ENCODE measurements around the gene VPS18. TPM values are rescaled to one million over a fixed set of nuclear protein-coding genes. Genes with fewer than 3 reads are reported as not detected.
A peak's percentile ranks its signal among the peaks of the same experiment; 100 is the strongest.

VPS18 gene
- total and polyA plus RNA-seq, 3 experiments from 2014 or later: 17.2 to 23.0 (median 17.8) TPM

DNA sequence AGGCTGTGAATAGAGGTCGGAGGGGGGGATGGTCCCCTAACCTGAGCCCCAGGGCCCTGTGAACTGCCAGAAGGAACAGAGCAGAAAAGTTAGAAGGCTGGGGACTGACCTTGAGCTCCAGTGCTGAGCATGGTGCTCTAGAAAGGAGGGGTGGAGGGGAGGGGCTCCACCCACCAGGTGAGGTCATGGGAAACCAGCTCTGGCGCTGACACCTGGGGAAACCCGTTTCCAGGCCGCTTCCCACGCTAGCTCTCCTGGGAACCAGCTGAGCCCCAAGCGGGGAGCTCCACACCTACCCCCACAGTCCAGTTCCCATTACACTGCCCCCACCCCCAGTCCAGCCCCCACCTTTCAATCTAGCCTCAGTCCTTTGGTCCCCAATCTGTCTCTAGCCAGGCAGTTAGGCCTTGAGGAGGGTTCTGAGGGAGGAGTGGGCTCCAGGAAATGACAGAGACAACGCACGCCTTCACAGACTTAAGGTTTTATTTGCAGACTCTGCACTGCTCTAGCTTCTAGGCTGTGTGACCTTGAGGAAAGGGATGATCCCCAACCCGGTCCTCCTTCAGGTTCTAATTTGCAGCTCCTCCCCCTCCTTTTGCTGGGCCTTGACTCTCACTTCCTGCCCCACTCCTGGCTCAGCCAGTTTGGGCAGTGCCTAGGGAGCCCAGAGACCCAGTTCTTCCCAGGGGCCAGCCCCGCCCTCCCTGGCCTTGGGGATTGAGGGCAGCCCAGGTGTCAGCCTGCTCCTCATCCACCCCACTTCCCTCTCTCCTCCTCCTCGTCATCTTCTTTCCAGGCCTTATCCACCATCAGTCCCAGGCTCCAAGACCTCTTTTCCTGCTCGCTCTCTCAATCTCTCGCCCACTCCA, 22.3 kb upstream of the VPS18 start:
- peaks cover 5 to 7% (median 5%) of the 10 kb centered on the region in 3 donors for H3K4me1 Mint-ChIP-seq
- ChIA-PET POLR2A (no interaction called here), CTCF (interaction anchor here (1.6 to 5.7 kb wide), 3 partner anchors 20 to 28 kb away, joined by 6 to 29 read pairs (median 9); partner anchors contain the start of genes SPINT1 and VPS18)
- H3K36me3 Mint-ChIP-seq: no peaks in the 10 kb centered on the region
- peaks cover 8 to 9% of the 10 kb centered on the region in 2 donors for H3K27me3 Mint-ChIP-seq
- peak overlapping the region in 2 of 8 donors; percentile 23 to 33 for H3K27ac Mint-ChIP-seq
- peak overlapping the region in 5 of 7 donors; percentile 12 to 88 (median 28) for H3K4me3 Mint-ChIP-seq
- Histone ChIP-seq H3K27ac (ENCODE audit: low read depth, low read length) (no peak overlapping the region), H3K9me3 (ENCODE audit: low read length) (no peaks in the 10 kb centered on the region), H3K4me3 (ENCODE audit: low read length) (no peak overlapping the region), H3K36me3 (ENCODE audit: insufficient read depth, low read length) (no peaks in the 10 kb centered on the region), H3K4me1 (ENCODE audit: insufficient read depth, low read length) (peaks cover 3% of the 10 kb centered on the region), H3K27me3 (ENCODE audit: insufficient read depth, low read length, poor library complexity, severe bottlenecking) (peaks cover 5% of the 10 kb centered on the region)
- DNase-seq: no peak
- H3K9me3 Mint-ChIP-seq: no peaks in the 10 kb centered on the region

DNA sequence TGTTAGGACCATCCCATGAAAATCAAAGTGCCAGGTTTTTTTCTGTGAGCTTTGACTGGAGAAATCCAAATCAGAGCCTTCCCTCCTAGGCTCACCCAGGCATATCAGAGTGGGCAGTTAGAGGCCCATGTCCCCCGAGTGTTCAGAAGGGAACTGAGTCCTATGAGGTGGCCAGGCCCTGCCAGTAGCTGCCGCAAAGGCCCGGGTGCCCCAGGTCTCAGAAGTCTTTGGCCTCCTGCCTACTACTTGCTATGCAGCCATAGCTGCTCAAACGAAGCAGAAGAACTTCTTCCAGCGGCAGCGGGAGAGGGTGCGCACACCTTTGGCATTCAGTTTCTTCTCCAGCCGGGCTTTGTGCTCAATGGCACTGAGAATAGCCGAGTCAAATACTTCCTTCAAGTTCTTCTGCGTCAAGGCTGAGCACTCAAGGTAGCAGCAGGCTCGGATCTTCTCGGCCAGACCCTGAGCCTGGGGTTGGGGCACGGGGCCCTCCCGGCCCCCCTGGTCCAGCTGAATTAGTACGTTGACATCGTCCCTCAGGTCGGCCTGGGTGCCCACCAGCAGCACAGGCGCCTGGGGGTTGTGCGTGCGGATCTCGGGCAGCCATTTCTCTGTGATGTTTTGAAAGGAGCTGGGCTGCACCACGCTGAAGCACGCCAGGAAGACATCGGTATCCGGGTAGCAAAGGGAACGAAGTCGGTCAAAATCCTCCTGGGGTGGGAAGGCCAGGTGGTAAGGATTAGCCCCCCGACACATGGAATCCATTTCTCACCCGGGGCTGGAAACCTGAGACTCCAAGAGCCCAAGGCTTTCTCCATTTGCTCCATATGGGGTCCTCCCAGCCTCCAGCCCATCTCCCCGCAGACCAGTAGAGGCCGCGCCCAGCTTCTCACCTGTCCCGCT, 21.2 kb upstream of the VPS18 start:
- H3K27me3 Mint-ChIP-seq: peaks cover 8 to 9% of the 10 kb centered on the region in 2 donors
- H3K4me3 Mint-ChIP-seq: peak overlapping the region; percentile 54 to 85 (median 69)
- H3K4me1 Mint-ChIP-seq: peaks cover 5 to 7% (median 5%) of the 10 kb centered on the region in 3 donors
- no peak for DNase-seq
- POLR2A ChIA-PET: interaction anchor here (1.0 kb wide), 1 partner anchor 21 kb away, joined by 4 read pairs; no protein-coding TSS in a partner anchor
- no peak overlapping the region for H3K27ac Mint-ChIP-seq
- Histone ChIP-seq H3K4me1 (ENCODE audit: insufficient read depth, low read length) (peaks cover 3% of the 10 kb centered on the region), H3K27me3 (ENCODE audit: insufficient read depth, low read length, poor library complexity, severe bottlenecking) (peaks cover 5% of the 10 kb centered on the region), H3K27ac (ENCODE audit: low read depth, low read length) (no peak overlapping the region), H3K9me3 (ENCODE audit: low read length) (no peaks in the 10 kb centered on the region), H3K4me3 (ENCODE audit: low read length) (peak overlapping the region; percentile 65), H3K36me3 (ENCODE audit: insufficient read depth, low read length) (no peaks in the 10 kb centered on the region)
- H3K9me3 Mint-ChIP-seq: no peaks in the 10 kb centered on the region
- CTCF ChIA-PET: interaction anchor here (0.6 to 5.7 kb wide), 6 partner anchors 16 to 733 kb away, joined by 3 to 29 read pairs (median 5); partner anchors contain the start of genes SPINT1 and VPS18
- no peaks in the 10 kb centered on the region for H3K36me3 Mint-ChIP-seq

- peak; percentile 31 to 61 (median 41) for DNase-seq
- peaks cover 5% of the 10 kb centered on the region for H3K27me3 ChIP-seq (ENCODE audit: insufficient read depth, low read length, poor library complexity, severe bottlenecking)
- H3K9me3 ChIP-seq (ENCODE audit: low read length): no peaks in the 10 kb centered on the region
- H3K36me3 Mint-ChIP-seq: no peaks in the 10 kb centered on the region
- H3K36me3 ChIP-seq (ENCODE audit: insufficient read depth, low read length): no peaks in the 10 kb centered on the region
- H3K4me3 ChIP-seq (ENCODE audit: low read length): peak within 1 kb of the TSS; percentile 65
- POLR2A ChIA-PET: interaction anchor here (0.5 to 1.0 kb wide), 2 partner anchors 20 to 234 kb away, joined by 4 to 5 read pairs; no protein-coding TSS in a partner anchor
- peaks cover 3% of the 10 kb centered on the region for H3K4me1 ChIP-seq (ENCODE audit: insufficient read depth, low read length)
- H3K27me3 Mint-ChIP-seq: peaks cover 8 to 9% of the 10 kb centered on the region in 2 donors
- no peak within 1 kb of the TSS for H3K27ac ChIP-seq (ENCODE audit: low read depth, low read length)
- peaks cover 5 to 8% (median 7%) of the 10 kb centered on the region in 3 donors for H3K4me1 Mint-ChIP-seq
- H3K4me3 Mint-ChIP-seq: peak within 1 kb of the TSS; percentile 83 to 96 (median 84)
- CTCF ChIA-PET: interaction anchor here (0.6 to 5.7 kb wide), 5 partner anchors 15 to 732 kb away, joined by 3 to 29 read pairs (median 4); partner anchors contain the start of genes SPINT1 and VPS18
- no peaks in the 10 kb centered on the region for H3K9me3 Mint-ChIP-seq
- H3K27ac Mint-ChIP-seq: peak within 1 kb of the TSS in 1 of 8 donors; percentile 37
These were observed 20.3 kb upstream of the VPS18 start, which contains the start of gene RHOV for GRCh38 chr15:40873694-40874561. Gene RHOV, minus strand, starts transcription at chr15:40874234. Its CDS starts 95 bp downstream, at chr15:40874139.

DNA sequence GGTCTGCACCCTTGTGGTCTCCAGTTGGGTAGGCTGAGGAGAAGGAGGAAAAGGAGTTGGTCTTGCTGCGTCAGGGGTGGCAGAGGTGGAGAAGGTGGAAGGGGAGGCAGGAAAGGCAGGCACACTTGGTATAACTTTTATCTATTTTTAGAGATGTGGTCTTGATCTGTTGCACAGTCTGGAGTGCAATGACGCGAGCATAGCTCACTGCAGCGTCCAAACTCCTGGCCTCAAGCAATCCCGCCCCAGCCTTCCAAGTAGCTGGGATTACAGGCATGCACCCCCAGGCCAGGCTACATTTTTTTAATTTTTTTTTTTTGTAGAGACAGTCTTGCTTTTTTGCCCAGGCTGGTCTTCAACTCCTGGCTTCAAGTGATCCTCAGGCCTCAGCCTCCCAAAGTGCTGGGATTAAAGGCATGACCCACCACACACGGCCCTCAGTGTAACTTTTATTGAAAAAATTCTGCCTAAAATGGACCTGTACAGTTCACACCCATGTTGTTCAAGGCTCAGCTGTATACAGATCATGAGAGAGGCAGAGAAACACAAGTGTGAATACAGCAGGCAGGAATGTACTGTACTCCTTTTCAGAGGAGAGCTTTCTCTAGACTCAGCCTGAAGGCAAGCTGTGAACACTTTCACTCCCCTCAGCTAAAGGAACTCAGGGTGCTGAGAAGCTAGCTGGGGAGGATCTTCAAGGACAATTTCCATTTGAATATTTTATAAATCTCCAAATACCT, 18.1 kb upstream of the VPS18 start:
- CTCF ChIA-PET: interaction anchor here (1.5 kb wide), 1 partner anchor 19 kb away, joined by 5 read pairs; the partner anchor contains the start of gene VPS18
- H3K4me3 ChIP-seq (ENCODE audit: low read length): no peak overlapping the region
- H3K9me3 ChIP-seq (ENCODE audit: low read length): no peaks in the 10 kb centered on the region
- H3K27ac Mint-ChIP-seq: no peak overlapping the region
- no peaks in the 10 kb centered on the region for H3K9me3 Mint-ChIP-seq
- POLR2A ChIA-PET: no interaction called here
- peak overlapping the region in 1 of 7 donors; percentile 13 for H3K4me3 Mint-ChIP-seq
- peaks cover 5% of the 10 kb centered on the region for H3K27me3 ChIP-seq (ENCODE audit: insufficient read depth, low read length, poor library complexity, severe bottlenecking)
- H3K36me3 ChIP-seq (ENCODE audit: insufficient read depth, low read length): no peaks in the 10 kb centered on the region
- no peak overlapping the region for H3K27ac ChIP-seq (ENCODE audit: low read depth, low read length)
- H3K36me3 Mint-ChIP-seq: no peaks in the 10 kb centered on the region
- H3K4me1 Mint-ChIP-seq: peaks cover 5 to 8% (median 7%) of the 10 kb centered on the region in 3 donors
- H3K4me1 ChIP-seq (ENCODE audit: insufficient read depth, low read length): peaks cover 3% of the 10 kb centered on the region
- H3K27me3 Mint-ChIP-seq: peaks cover 8 to 9% of the 10 kb centered on the region in 2 donors
- DNase-seq: no peak

- Mint-ChIP-seq H3K4me1 (peaks cover 5 to 8% (median 7%) of the 10 kb centered on the region in 3 donors), H3K27me3 (peaks cover 6 to 8% of the 10 kb centered on the region in 2 donors), H3K9me3 (no peaks in the 10 kb centered on the region), H3K4me3 (no peak overlapping the region), H3K27ac (no peak overlapping the region), H3K36me3 (no peaks in the 10 kb centered on the region)
- H3K9me3 ChIP-seq (ENCODE audit: low read length): no peaks in the 10 kb centered on the region
- no peaks in the 10 kb centered on the region for H3K36me3 ChIP-seq (ENCODE audit: insufficient read depth, low read length)
- CTCF ChIA-PET: interaction anchor here (1.1 kb wide), 1 partner anchor 14 kb away, joined by 3 read pairs; no protein-coding TSS in a partner anchor
- H3K4me3 ChIP-seq (ENCODE audit: low read length): no peak overlapping the region
- H3K4me1 ChIP-seq (ENCODE audit: insufficient read depth, low read length): peaks cover 3% of the 10 kb centered on the region
- H3K27me3 ChIP-seq (ENCODE audit: insufficient read depth, low read length, poor library complexity, severe bottlenecking): peaks cover 5% of the 10 kb centered on the region
- POLR2A ChIA-PET: no interaction called here
- H3K27ac ChIP-seq (ENCODE audit: low read depth, low read length): no peak overlapping the region
- no peak for DNase-seq
These were observed 16.6 kb upstream of the VPS18 start for GRCh38 chr15:40877694-40878093.

GRCh38 chr15:40878785-40879184, 15.5 kb upstream of the VPS18 start:
- no peaks in the 10 kb centered on the region for H3K36me3 Mint-ChIP-seq
- H3K4me3 Mint-ChIP-seq: peak overlapping the region in 2 of 7 donors; percentile 48 to 51
- POLR2A ChIA-PET: no interaction called here
- Histone ChIP-seq H3K4me1 (ENCODE audit: insufficient read depth, low read length) (no peaks in the 10 kb centered on the region), H3K4me3 (ENCODE audit: low read length) (no peak overlapping the region), H3K27ac (ENCODE audit: low read depth, low read length) (no peak overlapping the region), H3K27me3 (ENCODE audit: insufficient read depth, low read length, poor library complexity, severe bottlenecking) (peaks cover 5% of the 10 kb centered on the region), H3K9me3 (ENCODE audit: low read length) (no peaks in the 10 kb centered on the region), H3K36me3 (ENCODE audit: insufficient read depth, low read length) (no peaks in the 10 kb centered on the region)
- H3K27me3 Mint-ChIP-seq: peaks cover 6 to 8% of the 10 kb centered on the region in 2 donors
- DNase-seq: no peak
- H3K27ac Mint-ChIP-seq: no peak overlapping the region
- no peaks in the 10 kb centered on the region for H3K9me3 Mint-ChIP-seq
- CTCF ChIA-PET: no interaction called here
- H3K4me1 Mint-ChIP-seq: peaks cover 4 to 8% (median 5%) of the 10 kb centered on the region in 3 donors

Measured in CD8-positive, alpha-beta memory T cell (primary cell).